NCI-H1105 treated with DMSO at 0.1 percent for 48 hours (cell line): Measurements from ENCODE around the gene CTTN.
A peak's percentile ranks its signal among the peaks of the same experiment; 100 is the strongest.

ENCODE experiments used
- DNase-seq: peaks from one replicate; lab custom pipeline; 2025; lab: John Stamatoyannopoulos, UW

The CTTN gene

DNA sequence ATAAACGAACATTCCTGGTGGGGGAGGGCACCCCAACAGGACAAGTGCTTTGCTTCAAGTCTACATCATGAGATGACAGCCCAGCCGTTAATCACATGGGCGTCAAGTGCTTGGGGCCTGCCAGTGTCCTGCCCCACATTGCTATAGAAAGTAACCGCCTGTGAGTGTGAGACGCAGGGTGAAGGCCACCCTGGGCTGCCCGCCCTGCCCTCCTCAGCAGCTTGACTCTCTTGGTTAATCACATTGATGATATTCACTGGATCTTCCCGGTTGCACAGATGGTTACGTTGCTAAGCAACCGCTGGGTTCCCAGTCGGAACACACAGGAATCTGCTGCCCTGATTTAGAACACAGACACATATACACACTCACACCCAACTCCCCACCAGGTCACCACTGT lies 79.3 kb downstream of the CTTN start:
- peak; percentile 29 for DNase-seq

GRCh38 chr11:70478166-70478890 lies 80.0 kb downstream of the CTTN start:
- no peak for DNase-seq

- no peak for DNase-seq
These were observed 82.4 kb downstream of the CTTN start for GRCh38 chr11:70480711-70481110.

DNA sequence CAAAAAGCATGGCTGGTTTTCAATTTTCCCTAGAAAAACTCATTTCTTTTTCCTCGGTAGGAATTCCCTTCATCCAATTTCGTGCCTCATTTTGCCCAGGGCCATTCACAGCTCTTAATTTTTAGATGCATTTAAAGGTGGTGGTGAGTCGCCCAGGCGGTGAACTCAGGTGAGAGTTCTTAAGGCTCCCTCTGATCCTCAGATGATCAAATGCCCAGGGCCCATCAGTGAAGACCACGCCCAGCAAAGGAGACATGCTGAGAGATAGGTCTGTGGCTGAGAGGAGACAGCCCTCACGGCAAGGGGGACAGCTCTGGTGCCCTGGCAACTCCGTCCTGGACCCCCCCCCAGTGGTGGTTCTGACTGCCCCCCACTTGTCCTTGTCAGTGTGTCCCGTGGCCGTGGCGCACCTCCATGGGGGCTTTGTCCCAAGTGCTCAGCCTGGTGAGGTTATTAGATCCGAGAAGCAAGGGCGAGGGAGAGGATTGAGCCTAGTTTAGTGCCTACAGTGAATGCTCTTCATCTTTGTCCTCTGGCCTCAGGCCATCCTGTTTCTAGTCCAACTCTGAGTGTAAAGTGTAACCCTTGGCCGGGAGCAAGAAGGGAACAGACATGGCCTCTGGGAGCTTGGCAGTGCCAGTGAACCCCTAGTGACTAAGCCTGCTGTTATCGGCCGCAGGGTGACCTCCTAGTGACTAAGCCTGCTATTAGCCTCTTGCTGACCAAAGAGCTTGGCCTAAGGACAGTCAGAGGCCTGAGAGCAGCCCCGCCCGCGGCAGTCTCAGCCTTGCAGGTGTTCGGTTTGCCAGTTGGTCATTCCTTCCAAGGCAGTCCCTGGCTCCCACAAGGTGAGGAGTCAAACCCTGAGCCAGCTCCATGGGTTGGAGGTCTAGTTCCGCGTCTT lies 83.5 kb downstream of the CTTN start:
- DNase-seq, result no peak

DNA sequence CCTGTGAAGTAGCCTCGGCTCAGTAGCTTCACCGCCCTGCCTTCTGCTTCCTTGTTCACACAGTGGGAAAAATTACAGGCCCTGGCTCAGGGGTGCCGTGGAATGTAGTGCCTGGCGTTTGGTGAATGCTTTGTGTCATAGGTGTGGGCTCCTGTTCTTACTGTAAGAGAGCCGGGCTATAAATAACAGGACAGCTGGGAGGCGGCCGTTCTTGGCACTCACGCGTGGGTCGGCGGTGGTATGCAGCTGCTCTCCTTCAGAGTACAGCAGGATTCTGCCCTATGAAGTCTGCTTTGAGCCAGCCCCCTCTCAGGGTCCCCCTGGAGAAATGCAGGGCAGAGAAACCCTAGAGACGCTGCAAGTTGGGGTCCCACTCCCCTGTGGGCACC lies 84.2 kb downstream of the CTTN start:
- no peak for DNase-seq

- DNase-seq, result no peak
These were observed 84.9 kb downstream of the CTTN start for GRCh38 chr11:70483077-70483861.

GRCh38 chr11:70483917-70484316 lies 85.6 kb downstream of the CTTN start:
- no peak for DNase-seq

DNA sequence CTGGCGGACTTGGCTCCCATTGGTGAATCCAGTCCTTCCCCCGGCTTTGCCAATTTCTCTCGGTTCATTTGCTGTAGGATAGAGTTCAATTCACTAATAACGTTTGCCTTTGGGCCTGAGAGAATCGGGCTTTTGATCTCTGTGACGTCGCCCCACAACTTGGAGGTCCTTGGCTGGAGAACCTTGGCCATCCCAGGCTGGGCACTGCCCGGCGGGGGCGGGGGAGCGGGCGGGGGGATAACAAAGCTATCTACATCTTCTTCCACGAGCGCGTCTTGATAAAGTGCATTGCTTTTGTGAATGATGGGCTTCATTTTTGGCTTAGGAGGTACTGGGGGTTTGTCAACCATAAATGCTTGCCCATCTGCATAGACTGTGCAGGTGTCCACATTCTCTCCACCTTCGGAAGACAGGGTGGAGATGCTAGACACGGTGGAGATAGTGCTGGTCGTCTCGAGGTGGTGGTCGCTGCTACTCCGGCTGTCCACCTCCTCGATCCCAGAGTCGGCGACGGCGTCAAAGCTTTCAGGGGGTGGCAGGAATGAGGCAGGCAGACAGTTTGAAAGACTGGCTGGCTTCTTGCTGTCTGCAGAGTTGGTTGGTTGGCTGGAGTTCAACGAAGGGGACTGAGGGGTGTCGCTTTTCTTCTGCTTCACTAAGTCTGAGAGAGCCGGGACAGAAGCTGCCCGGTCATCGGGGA lies 87.1 kb downstream of the CTTN start:
- no peak for DNase-seq

DNA sequence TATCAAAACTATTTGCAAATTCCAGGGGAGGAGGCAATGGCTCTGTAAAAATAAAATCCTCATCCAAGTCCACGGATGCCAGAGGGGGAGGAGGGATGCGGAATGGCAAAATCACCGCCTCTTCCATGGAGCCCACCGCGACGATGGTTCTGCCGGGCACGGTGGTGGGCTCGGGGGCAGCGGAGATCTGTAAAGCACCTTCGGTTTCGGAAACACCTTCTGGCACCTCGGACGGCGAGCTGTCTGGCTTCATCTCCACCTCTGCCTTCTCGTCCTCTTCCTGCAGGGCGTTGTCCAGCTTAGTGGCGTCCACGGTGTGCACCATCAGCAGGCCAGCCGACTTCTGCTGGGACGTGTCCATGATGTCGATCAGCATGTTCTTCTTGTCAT lies 87.7 kb downstream of the CTTN start:
- DNase-seq, result no peak
